Mesenchymal stem cell (in vitro differentiated cells and primary cell): Measurements from ENCODE around the gene FAF1.

ENCODE experiments used
- DNase-seq: peaks from one replicate; pipeline ENCODE4 v3.0.0-alpha.2; 2013
- H2AFZ ChIP-seq: one replicate; pipeline ENCODE4 v1.6.1; 2013; ENCODE audit warnings: low read depth, mild to moderate bottlenecking, control low read depth, inconsistent platforms, low read length, moderate library complexity
- H2AK5ac ChIP-seq: 2 replicates; pipeline ENCODE4 v1.6.1; 2013; ENCODE audit warnings: low read length, moderate library complexity, mild to moderate bottlenecking, inconsistent platforms; ENCODE audit not compliant: severe bottlenecking
- H2BK120ac ChIP-seq: one replicate; pipeline ENCODE4 v1.6.1; 2013; ENCODE audit warnings: low read depth, mild to moderate bottlenecking, inconsistent platforms, low read length, moderate library complexity
- H2BK12ac ChIP-seq, 2 experiments: one replicate each; pipeline ENCODE4 v1.6.1; 2013; ENCODE audit warnings: inconsistent platforms in 2 of 2, low read length in 2 of 2, mild to moderate bottlenecking in 2 of 2, moderate library complexity in 2 of 2, control low read depth in 1 of 2
- H2BK15ac ChIP-seq: one replicate; pipeline ENCODE4 v1.6.1; 2013; ENCODE audit warnings: mild to moderate bottlenecking, low read depth, inconsistent platforms; ENCODE audit not compliant: poor library complexity, severe bottlenecking
- H2BK5ac ChIP-seq: 2 replicates; pipeline ENCODE4 v1.6.1; 2013; ENCODE audit warnings: low read depth, mild to moderate bottlenecking, low read length, control low read depth, inconsistent platforms; ENCODE audit not compliant: poor library complexity, severe bottlenecking
- H3K14ac ChIP-seq, 2 experiments: one replicate each; pipeline ENCODE4 v1.6.1; 2013; ENCODE audit warnings: inconsistent platforms in 2 of 2, low read length in 2 of 2, control low read depth in 1 of 2, mild to moderate bottlenecking in 1 of 2, moderate library complexity in 1 of 2
- H3K18ac ChIP-seq, 2 experiments: one replicate each; pipeline ENCODE4 v1.6.1; 2013; ENCODE audit warnings: inconsistent platforms in 2 of 2, low read length in 2 of 2, control low read depth in 1 of 2, low read depth in 1 of 2, mild to moderate bottlenecking in 1 of 2
- H3K23ac ChIP-seq, 2 experiments: one replicate each; pipeline ENCODE4 v1.6.1; 2013; ENCODE audit warnings: inconsistent platforms in 2 of 2, low read length in 2 of 2, mild to moderate bottlenecking in 2 of 2, moderate library complexity in 2 of 2, control low read depth in 1 of 2
- H3K27ac ChIP-seq: 2 replicates; pipeline ENCODE4 v1.5.1; 2013; ENCODE audit warnings: mild to moderate bottlenecking, moderate library complexity, low read length, control low read depth, inconsistent platforms; ENCODE audit not compliant: poor library complexity, severe bottlenecking
- H3K27me3 ChIP-seq, 2 experiments: 2 replicates each; pipeline versions ENCODE4 v1.6.1 to v1.7.0; 2013; ENCODE audit warnings: low read length in 2 of 2, mild to moderate bottlenecking in 2 of 2, moderate library complexity in 2 of 2, control low read depth in 1 of 2, inconsistent platforms in 1 of 2; ENCODE audit not compliant: control insufficient read depth in 1 of 2, insufficient read depth in 1 of 2
- H3K36me3 ChIP-seq, 2 experiments: 2 replicates each; pipeline versions ENCODE4 v1.6.1 to v1.7.0; 2013; ENCODE audit warnings: low read length in 2 of 2, control low read depth in 1 of 2, inconsistent platforms in 1 of 2, low read depth in 1 of 2, mild to moderate bottlenecking in 1 of 2; ENCODE audit not compliant: insufficient read depth in 2 of 2, control insufficient read depth in 1 of 2
- H3K4ac ChIP-seq, 2 experiments: one replicate each; pipeline ENCODE4 v1.6.1; 2013; ENCODE audit warnings: inconsistent platforms in 2 of 2, low read length in 2 of 2, mild to moderate bottlenecking in 2 of 2, moderate library complexity in 2 of 2, control low read depth in 1 of 2, low read depth in 1 of 2
- H3K4me1 ChIP-seq: 2 replicates; pipeline ENCODE4 v1.6.1; 2013; ENCODE audit warnings: low read depth, low read length, control low read depth; ENCODE audit not compliant: control insufficient read depth, insufficient read depth
- H3K4me2 ChIP-seq: 2 replicates; pipeline ENCODE4 v1.6.1; 2013; ENCODE audit warnings: low read length, mild to moderate bottlenecking, inconsistent platforms; ENCODE audit not compliant: poor library complexity, severe bottlenecking
- H3K4me3 ChIP-seq, 2 experiments: 2 replicates each; pipeline versions ENCODE4 v1.5.1 to v1.7.0; 2013; ENCODE audit warnings: low read length in 2 of 2, mild to moderate bottlenecking in 2 of 2, control low read depth in 1 of 2, low read depth in 1 of 2; ENCODE audit not compliant: insufficient read depth in 1 of 2
- H3K79me1 ChIP-seq: replicated peaks from 2 replicates; pipeline ENCODE4 v1.6.1; 2013; ENCODE audit warnings: mild to moderate bottlenecking, control low read depth, low read length, inconsistent platforms; ENCODE audit not compliant: poor library complexity, severe bottlenecking
- H3K9ac ChIP-seq: 2 replicates; pipeline ENCODE4 v1.7.0; 2013; ENCODE audit warnings: mild to moderate bottlenecking, low read length, moderate library complexity
- H3K9me3 ChIP-seq: 2 replicates; pipeline ENCODE4 v1.7.0; 2013; ENCODE audit warnings: mild to moderate bottlenecking, low read length; ENCODE audit not compliant: control insufficient read depth
- H4K8ac ChIP-seq: one replicate; pipeline ENCODE4 v1.6.1; 2013; ENCODE audit warnings: inconsistent platforms, mild to moderate bottlenecking, low read length, moderate library complexity
- H4K91ac ChIP-seq: one replicate; pipeline ENCODE4 v1.6.1; 2013; ENCODE audit warnings: mild to moderate bottlenecking, low read length, inconsistent platforms
- WGBS: methylation state at CpG from one replicate; pipeline ENCODE4 v1.1.7; 2013; ENCODE audit warnings: mixed read lengths; 5-methylcytosine and 5-hydroxymethylcytosine counted together

The FAF1 gene

DNA sequence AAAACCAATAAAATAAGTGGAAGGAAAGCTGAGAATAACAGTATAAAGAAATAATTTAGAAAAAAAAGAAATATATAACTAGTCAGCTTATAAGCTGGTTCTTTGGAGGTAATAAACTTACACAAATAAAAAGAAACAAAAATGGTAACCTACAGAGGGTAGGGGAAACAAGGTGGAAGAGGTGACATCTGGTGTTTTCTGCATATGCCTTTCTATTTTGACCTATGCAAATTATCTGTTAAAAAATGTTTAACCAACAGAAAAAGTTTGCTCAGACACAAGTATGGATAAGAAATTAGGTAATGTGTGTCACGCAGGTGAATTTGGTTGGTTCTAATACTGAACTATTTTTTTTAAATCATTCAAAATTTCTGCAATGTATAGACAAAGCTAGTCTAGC is 483.3 kb downstream of the FAF1 start:
- WGBS = no CpG with 5 or more reads among the region's 1 CpG
- no peak for DNase-seq

DNA sequence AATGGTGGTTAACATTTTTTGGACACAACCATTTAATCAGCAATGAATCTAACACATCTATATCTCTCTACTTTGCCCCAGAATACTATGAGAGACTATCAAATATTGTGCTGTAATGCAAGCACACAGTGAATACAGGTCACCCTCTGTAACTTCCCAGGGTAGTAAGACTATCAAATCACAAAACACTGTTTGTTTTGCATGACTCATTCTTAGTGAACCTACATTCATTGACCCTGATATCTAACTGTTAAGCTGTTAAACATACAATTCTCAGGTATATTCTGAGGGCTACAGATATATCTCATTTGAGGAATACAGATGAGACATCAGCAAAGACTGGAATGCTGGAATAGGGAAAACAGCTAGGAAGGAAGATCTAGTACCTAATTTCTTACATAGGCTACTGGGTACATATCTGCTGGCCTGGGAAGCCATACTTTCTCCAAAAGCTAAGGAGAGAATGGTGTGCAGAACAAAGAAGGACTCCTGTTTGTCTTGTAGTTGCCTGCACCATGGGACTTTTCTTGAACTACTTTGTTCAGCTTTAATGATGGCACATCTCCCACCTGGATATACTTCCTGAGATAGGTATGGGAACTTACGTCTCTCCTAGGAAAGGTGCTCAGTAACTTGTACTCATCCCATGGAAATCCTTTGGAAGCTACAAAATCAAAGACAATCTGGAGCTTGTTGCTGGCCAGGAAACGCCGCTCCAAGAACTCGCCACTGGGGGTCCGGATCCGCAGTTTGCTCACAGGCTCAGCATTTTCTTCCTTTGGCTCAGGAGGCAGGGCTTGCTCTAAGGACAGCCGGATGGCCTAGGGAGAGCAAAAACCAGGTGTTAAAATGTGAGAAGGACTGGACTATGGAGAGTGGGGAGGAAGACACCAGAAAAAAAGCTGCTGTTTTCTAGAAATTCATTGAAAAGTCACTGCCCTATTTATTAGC is 484.9 kb downstream of the FAF1 start:
- H3K18ac ChIP-seq = no peak overlapping the region
- H2BK15ac ChIP-seq = no peak overlapping the region
- no peaks in the 10 kb centered on the region for H3K79me1 ChIP-seq
- no peak overlapping the region for H3K14ac ChIP-seq
- H2BK5ac ChIP-seq = no peak overlapping the region
- H3K27ac ChIP-seq = no peak overlapping the region
- H3K36me3 ChIP-seq = peaks cover 0 to 39% of the 10 kb centered on the region in 2 experiments
- H2BK120ac ChIP-seq = no peak overlapping the region
- no peak overlapping the region for H2BK12ac ChIP-seq
- H3K23ac ChIP-seq = no peak overlapping the region
- no peak overlapping the region for H3K4me2 ChIP-seq
- H3K4ac ChIP-seq = no peak overlapping the region
- H3K9ac ChIP-seq = no peak overlapping the region
- no peak overlapping the region for H2AK5ac ChIP-seq
- no peak overlapping the region for H3K4me3 ChIP-seq
- 83% methylated on average over 7 of the region's 7 CpGs for WGBS
- H2AFZ ChIP-seq = no peak overlapping the region
- H3K4me1 ChIP-seq = peaks cover 2% of the 10 kb centered on the region
- H4K91ac ChIP-seq = no peak overlapping the region
- H3K27me3 ChIP-seq = no peaks in the 10 kb centered on the region
- no peaks in the 10 kb centered on the region for H3K9me3 ChIP-seq
- no peak for DNase-seq
- no peak overlapping the region for H4K8ac ChIP-seq

More for the DNA sequence above, 483.3 kb downstream of the FAF1 start:
- Histone ChIP-seq H3K79me1 (no peaks in the 10 kb centered on the region), H3K4me1 (peaks cover 2% of the 10 kb centered on the region), H4K91ac (no peak overlapping the region), H3K9ac (no peak overlapping the region), H2AK5ac (no peak overlapping the region), H2BK15ac (no peak overlapping the region), H2BK12ac (no peak overlapping the region), H2AFZ (no peak overlapping the region), H4K8ac (no peak overlapping the region), H3K23ac (no peak overlapping the region), H3K27me3 (no peaks in the 10 kb centered on the region), H3K4ac (no peak overlapping the region), H3K27ac (no peak overlapping the region), H2BK120ac (no peak overlapping the region), H3K14ac (no peak overlapping the region), H3K18ac (no peak overlapping the region), H2BK5ac (no peak overlapping the region), H3K36me3 (peaks cover 0 to 32% of the 10 kb centered on the region in 2 experiments), H3K4me3 (no peak overlapping the region), H3K9me3 (no peaks in the 10 kb centered on the region), H3K4me2 (no peak overlapping the region)

DNA sequence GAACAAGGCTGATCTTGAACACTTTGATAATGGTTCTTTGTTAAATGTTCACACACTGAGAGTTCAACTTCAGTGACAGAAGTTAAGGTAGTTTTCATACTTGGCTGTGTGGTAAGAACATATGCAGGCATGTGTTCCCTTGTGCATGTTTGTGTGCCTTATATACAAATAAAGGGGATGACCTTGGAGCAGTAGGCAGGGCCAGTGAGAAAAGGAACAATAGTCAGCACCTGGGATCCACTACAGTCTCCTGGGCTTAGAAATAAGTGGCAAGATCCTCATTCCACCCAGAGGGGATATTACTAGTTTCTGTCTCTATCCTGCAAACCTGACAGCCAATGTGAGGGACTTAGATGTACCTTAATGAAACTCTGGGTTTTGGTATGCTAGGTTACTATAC is 486.6 kb downstream of the FAF1 start:
- H3K4me2 ChIP-seq = no peak overlapping the region
- no peak overlapping the region for H2BK15ac ChIP-seq
- no peak overlapping the region for H4K8ac ChIP-seq
- peaks cover 0 to 41% of the 10 kb centered on the region in 2 experiments for H3K36me3 ChIP-seq
- H3K14ac ChIP-seq = no peak overlapping the region
- H3K9ac ChIP-seq = no peak overlapping the region
- H3K4me1 ChIP-seq = peaks cover 2% of the 10 kb centered on the region
- no peaks in the 10 kb centered on the region for H3K9me3 ChIP-seq
- H3K27ac ChIP-seq = no peak overlapping the region
- no peak overlapping the region for H3K18ac ChIP-seq
- no peak overlapping the region for H2AFZ ChIP-seq
- H3K23ac ChIP-seq = no peak overlapping the region
- H2BK5ac ChIP-seq = no peak overlapping the region
- H2AK5ac ChIP-seq = no peak overlapping the region
- H3K27me3 ChIP-seq = no peaks in the 10 kb centered on the region
- no peak for DNase-seq
- H2BK120ac ChIP-seq = no peak overlapping the region
- H3K4me3 ChIP-seq = no peak overlapping the region
- no peak overlapping the region for H4K91ac ChIP-seq
- no peaks in the 10 kb centered on the region for H3K79me1 ChIP-seq
- H2BK12ac ChIP-seq = no peak overlapping the region
- no peak overlapping the region for H3K4ac ChIP-seq

DNA sequence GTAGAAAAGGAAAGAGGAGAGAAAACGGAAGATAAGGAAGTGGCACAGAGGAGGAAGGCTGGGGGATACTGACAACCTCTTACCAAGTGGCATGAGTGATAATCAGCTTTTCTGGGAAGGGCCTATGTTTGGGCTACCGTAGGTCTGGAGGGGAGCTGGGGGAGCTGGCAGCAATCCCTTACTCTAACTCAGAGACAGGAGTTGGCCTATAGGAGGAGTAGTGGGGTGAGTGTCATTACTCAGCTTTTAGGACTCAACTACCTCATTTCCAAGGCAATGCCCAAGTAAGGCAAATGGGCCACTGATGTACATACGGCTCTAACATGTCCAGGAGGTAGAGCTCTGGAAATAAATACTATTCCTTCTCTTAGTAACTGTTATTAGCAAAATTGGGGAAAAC is 488.1 kb downstream of the FAF1 start:
- no peak overlapping the region for H3K27ac ChIP-seq
- H3K14ac ChIP-seq = no peak overlapping the region
- no peak overlapping the region for H2BK5ac ChIP-seq
- no peak overlapping the region for H3K4ac ChIP-seq
- DNase-seq = no peak
- H3K4me2 ChIP-seq = no peak overlapping the region
- no peaks in the 10 kb centered on the region for H3K27me3 ChIP-seq
- no peak overlapping the region for H2BK12ac ChIP-seq
- no peak overlapping the region for H4K8ac ChIP-seq
- H3K9me3 ChIP-seq = no peaks in the 10 kb centered on the region
- H3K36me3 ChIP-seq = peaks cover 0 to 41% of the 10 kb centered on the region in 2 experiments
- peaks cover 2% of the 10 kb centered on the region for H3K4me1 ChIP-seq
- WGBS = 93% methylated on average over 3 of the region's 3 CpGs
- no peak overlapping the region for H2BK120ac ChIP-seq
- H3K18ac ChIP-seq = no peak overlapping the region
- no peak overlapping the region for H3K4me3 ChIP-seq
- H2AFZ ChIP-seq = no peak overlapping the region
- H3K79me1 ChIP-seq = no peaks in the 10 kb centered on the region
- H3K23ac ChIP-seq = no peak overlapping the region
- peak overlapping the region; percentile 28 for H2AK5ac ChIP-seq
- no peak overlapping the region for H4K91ac ChIP-seq
- no peak overlapping the region for H2BK15ac ChIP-seq
- no peak overlapping the region for H3K9ac ChIP-seq
